ENCODE measurements around the gene ZNF174.

GRCh38 chr16:3431779-3432219 is 30.8 kb downstream of the ZNF174 start:
- no peak for TF ChIP-seq CTCF (IDR thresholded peaks at IDR 0.05)
- no peak for TF ChIP-seq POLR2A (IDR thresholded peaks at IDR 0.05)
